Cardiac muscle cell (in vitro differentiated cells and primary cell): Measurements from ENCODE around the gene LGR6. TPM values are rescaled to one million over a fixed set of nuclear protein-coding genes. Genes with fewer than 3 reads are reported as not detected.

ENCODE experiments used
- DNase-seq, 2 donors: peaks; one replicate each; pipeline versions ENCODE4 v3.0.0 to v3.0.0-alpha.2; 2010 to 2017; ENCODE audit warnings: low read depth in 1 of 2, low spot score in 1 of 2
- H3K27ac ChIP-seq: fragments of 200-600 bp; sonication (generic); 2 replicates; pipeline ENCODE4 v1.5.1; 2016
- H3K27me3 ChIP-seq: fragments of 200-600 bp; sonication (generic); 2 replicates; pipeline ENCODE4 v1.6.0; 2016; ENCODE audit warnings: control low read depth
- H3K36me3 ChIP-seq: fragments of 200-600 bp; sonication (generic); 2 replicates; pipeline ENCODE4 v1.5.1; 2016; ENCODE audit warnings: control low read depth
- H3K4me1 ChIP-seq: fragments of 200-600 bp; sonication (generic); 2 replicates; pipeline ENCODE4 v1.8.1; 2017; ENCODE audit warnings: low read depth, mild to moderate bottlenecking, mixed run types
- H3K4me3 ChIP-seq: fragments of 200-600 bp; sonication (generic); 2 replicates; pipeline ENCODE4 v1.5.1; 2016; ENCODE audit warnings: mild to moderate bottlenecking
- H3K9me3 ChIP-seq: fragments of 200-600 bp; sonication (generic); 2 replicates; pipeline ENCODE4 v1.5.1; 2017; ENCODE audit warnings: low read depth, mild to moderate bottlenecking, control low read depth
- CTCF ChIP-seq: IDR thresholded peaks from 2 replicates; pipeline ENCODE4 v1.5.1; 2012; ENCODE audit warnings: low read depth, mild to moderate bottlenecking, low read length
- polyA plus RNA-seq: library from polyadenylated mRNA; unstranded; fragments of >200 nt; fragmentation: Nextera tagmentation; extraction: Ambion mirVana; gene quantifications from 2 replicates; pipeline ENCODE4 v1.2.1, GENCODE V29; 2016
- total RNA-seq: library from RNA; depleted of rRNA; stranded (reverse); fragments of >200 nt; gene quantifications from 2 replicates; pipeline ENCODE4 v1.2.3, GENCODE V29; 2016

LGR6 gene
- total and polyA plus RNA-seq, 2 experiments from 2014 or later: 0.16 TPM; not detected in 1

- Histone ChIP-seq H3K27me3 (no peaks in the 10 kb centered on the region), H3K36me3 (no peaks in the 10 kb centered on the region), H3K4me3 (no peak overlapping the region), H3K9me3 (no peaks in the 10 kb centered on the region), H3K27ac (no peak overlapping the region), H3K4me1 (peaks cover 7% of the 10 kb centered on the region)
- TF ChIP-seq CTCF: no peak
- no peak for DNase-seq
Measured at GRCh38 chr1:202168861-202169260, 24.7 kb upstream of the LGR6 start.

- Histone ChIP-seq H3K4me1 (peaks cover 7% of the 10 kb centered on the region), H3K4me3 (no peak overlapping the region), H3K36me3 (no peaks in the 10 kb centered on the region), H3K9me3 (no peaks in the 10 kb centered on the region), H3K27ac (no peak overlapping the region), H3K27me3 (no peaks in the 10 kb centered on the region)
- no peak for TF ChIP-seq CTCF
- no peak for DNase-seq
Measured at GRCh38 chr1:202170726-202171125, 22.9 kb upstream of the LGR6 start.

- Histone ChIP-seq H3K36me3 (no peaks in the 10 kb centered on the region), H3K4me3 (no peak overlapping the region), H3K9me3 (no peaks in the 10 kb centered on the region), H3K4me1 (peaks cover 7% of the 10 kb centered on the region), H3K27me3 (no peaks in the 10 kb centered on the region), H3K27ac (no peak overlapping the region)
- no peak for DNase-seq
- TF ChIP-seq CTCF: no peak
Measured at GRCh38 chr1:202171292-202172014, 22.1 kb upstream of the LGR6 start.

GRCh38 chr1:202172015-202172355 lies 21.6 kb upstream of the LGR6 start:
- Histone ChIP-seq H3K4me3 (no peak overlapping the region), H3K36me3 (no peaks in the 10 kb centered on the region), H3K27me3 (no peaks in the 10 kb centered on the region), H3K9me3 (no peaks in the 10 kb centered on the region), H3K4me1 (peaks cover 7% of the 10 kb centered on the region), H3K27ac (no peak overlapping the region)
- no peak for DNase-seq
- no peak for TF ChIP-seq CTCF

GRCh38 chr1:202173993-202174392 lies 19.6 kb upstream of the LGR6 start:
- no peak for TF ChIP-seq CTCF
- DNase-seq: no peak
- Histone ChIP-seq H3K4me3 (no peak overlapping the region), H3K36me3 (no peaks in the 10 kb centered on the region), H3K27ac (no peak overlapping the region), H3K27me3 (no peaks in the 10 kb centered on the region), H3K4me1 (no peaks in the 10 kb centered on the region), H3K9me3 (no peaks in the 10 kb centered on the region)
